GM12892 (cell line): ENCODE results near the gene NBPF11.

Source experiments
- POLR2A ChIP-seq: IDR thresholded peaks from 2 replicates; pipeline ENCODE4 v1.6.1; 2011; ENCODE audit warnings: low read depth, low read length, control low read depth
- POLR2AphosphoS5 ChIP-seq: IDR thresholded peaks from 2 replicates; pipeline ENCODE4 v1.6.1; 2011; ENCODE audit warnings: low read depth, low read length, control low read depth
- TAF1 ChIP-seq: IDR thresholded peaks from 2 replicates; pipeline ENCODE4 v1.6.1; 2011; ENCODE audit warnings: low read depth, mild to moderate bottlenecking, control low read depth, low read length, borderline replicate concordance

GRCh38 chr1:148160048-148160342 is 7.9 kb upstream of the NBPF11 start:
- TF ChIP-seq POLR2AphosphoS5 (no peak), POLR2A (no peak), TAF1 (no peak)
